Measurements from ENCODE around the gene TPRG1. TPM values are rescaled to one million over a fixed set of nuclear protein-coding genes. Genes with fewer than 3 reads are reported as not detected.
A peak's percentile ranks its signal among the peaks of the same experiment; 100 is the strongest.

TPRG1 gene
- total RNA-seq, 1 donor from 2014 or later, result 0.94 TPM

DNA sequence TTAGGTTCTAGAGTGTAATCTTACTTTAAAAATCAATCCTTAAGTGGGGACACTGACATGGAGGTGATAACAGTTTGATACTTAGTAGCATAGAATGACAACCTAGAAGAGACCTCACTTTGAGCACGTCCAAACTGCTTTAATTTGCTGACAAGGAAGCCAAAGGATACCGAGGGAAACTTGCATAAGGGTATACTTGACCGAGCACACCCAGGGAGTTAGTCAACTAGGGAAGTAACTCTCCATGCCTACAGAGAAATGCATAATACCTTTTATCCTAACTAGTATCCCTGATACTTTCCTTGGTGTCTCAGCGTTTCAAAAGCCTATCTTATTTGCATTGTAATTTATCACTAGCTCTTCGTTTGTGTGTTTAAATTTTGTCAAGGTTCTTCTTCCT is 5.5 kb upstream of the TPRG1 start:
- DNase-seq (ENCODE audit: low read depth), result no peak

DNA sequence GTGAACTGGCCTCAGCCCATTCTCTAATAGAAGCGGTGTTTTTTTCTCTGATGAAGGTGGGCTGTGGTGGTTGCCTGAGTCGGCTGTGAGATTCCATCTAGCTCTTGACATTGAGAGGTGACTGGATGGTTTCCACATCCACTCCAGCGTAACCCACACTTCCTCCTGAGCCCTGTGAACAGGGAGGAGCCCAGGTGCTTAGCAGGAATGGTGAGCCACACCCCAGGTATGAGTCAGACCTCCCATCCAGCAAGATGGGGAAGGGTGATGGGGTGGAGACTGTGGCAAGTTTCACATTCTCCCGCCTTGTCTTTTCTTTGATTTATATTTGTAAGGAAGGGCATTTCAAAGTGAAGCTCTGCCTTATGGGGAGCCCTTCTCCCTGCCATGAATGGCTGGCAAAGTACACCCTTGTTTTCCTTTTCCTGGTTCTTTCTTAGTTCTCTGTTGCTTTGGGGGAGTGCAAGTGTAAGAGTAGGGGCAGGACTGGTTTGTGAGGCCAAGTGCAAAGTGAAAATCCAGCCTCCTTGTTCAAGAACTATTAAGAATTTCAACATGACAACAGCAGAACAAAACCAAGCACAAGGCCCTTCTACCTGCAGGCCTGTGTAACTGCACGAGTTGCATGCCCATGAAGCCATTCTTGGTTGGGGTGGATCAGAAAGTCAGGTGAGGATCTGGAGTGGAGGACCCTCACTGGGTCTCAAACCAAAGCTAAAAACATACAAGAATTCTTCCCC is 4.6 kb upstream of the TPRG1 start:
- DNase-seq (ENCODE audit: low read depth), result peak; percentile 52

DNA sequence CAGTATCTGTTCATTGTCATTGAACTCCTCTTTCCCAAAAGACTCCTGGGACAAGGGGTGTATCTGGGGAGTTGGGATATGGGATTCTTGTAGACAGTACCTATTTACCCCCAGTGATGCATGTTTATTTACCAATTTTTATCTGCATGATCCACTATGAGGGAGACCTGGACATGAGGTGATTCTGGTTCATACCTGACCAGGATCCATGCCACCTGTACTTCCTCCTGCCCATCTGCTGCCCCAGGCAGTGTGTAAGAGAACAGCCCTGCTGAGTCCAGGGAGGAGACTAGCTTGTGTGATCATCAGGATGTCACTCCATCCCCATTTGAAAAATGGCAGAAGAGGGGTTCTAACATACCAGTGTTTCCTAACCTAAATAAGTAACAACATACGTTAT is 3.1 kb upstream of the TPRG1 start:
- no peak for DNase-seq (ENCODE audit: low read depth)

DNA sequence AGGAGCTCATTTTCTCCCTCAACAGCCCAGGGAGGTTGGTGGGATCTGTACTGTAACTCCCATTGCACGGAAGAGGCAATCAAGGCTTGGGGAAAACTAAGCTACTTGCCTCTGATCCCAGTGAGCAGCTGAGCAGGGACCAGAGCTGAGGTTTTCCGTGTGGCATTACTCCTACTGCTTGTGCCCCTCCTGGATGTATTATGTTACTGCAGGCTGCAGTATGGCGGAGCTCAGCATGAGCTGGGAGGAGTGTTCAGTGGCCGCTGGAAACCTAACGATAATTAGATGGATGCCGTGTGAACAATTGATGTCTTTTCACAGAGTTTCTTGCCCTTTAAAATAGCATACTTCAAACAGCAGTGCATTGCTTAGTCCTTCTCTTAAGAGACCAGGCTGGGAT is 2.0 kb upstream of the TPRG1 start:
- DNase-seq (ENCODE audit: low read depth), result no peak

DNA sequence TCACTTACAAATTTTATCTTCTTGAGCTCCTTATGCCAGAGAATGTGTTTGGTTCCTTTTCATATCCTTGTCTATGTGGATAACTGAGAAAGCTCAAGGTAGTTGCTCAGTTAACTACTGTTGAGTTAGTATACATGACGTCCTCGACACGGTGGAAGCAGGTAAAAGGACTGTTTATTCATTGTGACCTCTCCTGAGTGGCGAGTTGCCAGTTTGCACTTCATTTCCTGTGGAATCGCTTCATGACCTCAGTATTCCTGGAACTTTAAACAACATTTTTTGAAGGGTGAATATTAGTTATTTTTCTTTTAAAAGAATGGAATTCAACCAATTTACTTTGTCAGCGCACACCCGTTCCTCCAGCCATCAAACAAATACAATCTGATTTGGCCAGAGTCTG is 1.2 kb upstream of the TPRG1 start:
- DNase-seq (ENCODE audit: low read depth), result no peak

DNA sequence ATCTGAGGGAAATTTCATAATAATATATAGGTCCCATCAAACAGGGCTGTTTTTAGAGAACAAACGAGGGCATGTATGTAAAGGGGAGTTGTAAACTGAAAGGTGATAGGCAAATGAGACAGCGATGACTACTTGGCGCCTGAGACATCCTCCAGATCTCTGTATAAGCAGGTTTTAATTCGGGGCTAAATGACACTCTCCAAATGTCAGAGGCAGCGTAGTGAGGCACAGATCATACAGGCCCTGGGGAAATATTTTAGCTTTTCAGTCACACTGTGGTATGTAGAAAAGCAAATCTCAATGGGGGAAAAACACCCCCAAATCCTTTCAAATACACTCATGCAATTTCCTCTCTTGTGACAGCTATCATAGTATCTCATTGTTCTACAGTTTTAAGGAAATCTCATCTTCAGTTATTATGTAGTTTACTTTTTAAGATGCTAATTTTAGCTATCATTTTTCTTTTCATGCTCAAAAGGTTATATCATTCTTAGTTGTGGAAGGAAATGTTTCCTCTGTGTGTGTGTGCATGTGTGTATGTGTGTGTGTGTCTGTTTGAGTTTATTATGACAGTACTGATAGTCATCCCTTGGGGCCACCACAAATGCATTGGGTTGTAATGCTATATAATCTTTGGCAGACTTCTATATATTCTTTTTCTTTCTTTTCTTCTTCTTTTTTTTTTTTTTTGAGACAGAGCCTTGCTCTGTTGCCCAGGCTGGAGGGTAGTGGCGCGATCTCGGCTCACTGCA is 1.1 kb downstream of the TPRG1 start:
- DNase-seq (ENCODE audit: low read depth), result no peak

DNA sequence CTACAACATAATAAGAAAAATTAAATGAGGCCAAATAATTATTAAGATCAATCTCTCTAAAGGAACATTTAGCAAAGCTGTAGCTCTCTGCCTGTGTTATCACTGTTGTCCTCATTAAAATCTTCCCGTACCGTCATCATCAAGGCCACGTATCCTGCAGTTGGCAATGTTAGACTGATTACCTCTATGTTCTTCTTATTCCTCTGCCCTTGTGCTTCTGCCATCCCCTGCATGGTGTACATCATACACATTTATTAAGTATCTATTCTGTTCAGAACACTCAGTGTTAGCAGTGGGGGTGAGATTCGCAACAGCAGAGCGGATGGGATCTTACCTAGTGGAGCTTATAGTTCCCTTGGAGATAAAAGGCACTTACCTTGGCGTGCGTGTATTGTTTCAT is 12.8 kb downstream of the TPRG1 start:
- no peak for DNase-seq (ENCODE audit: low read depth)

DNA sequence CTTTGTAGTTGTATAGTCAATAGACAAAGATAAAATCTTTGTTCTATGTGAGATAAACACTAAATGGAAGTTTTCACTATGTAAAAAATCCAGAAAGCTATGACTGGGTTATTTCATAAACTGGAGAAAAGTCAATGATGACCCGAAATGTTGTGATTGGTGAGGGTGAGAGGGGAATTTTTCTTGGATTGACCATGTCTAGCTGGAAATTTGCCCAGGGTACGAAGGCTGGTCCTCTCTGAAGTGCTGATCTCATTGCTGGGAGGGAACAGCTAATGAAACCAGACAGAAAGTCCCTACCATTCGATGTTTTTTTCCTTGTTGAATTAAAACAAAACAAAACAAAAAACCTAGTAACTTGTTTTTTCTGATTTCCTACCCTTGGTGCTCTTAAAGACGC is 14.3 kb downstream of the TPRG1 start:
- DNase-seq (ENCODE audit: low read depth), result peak; percentile 41

DNA sequence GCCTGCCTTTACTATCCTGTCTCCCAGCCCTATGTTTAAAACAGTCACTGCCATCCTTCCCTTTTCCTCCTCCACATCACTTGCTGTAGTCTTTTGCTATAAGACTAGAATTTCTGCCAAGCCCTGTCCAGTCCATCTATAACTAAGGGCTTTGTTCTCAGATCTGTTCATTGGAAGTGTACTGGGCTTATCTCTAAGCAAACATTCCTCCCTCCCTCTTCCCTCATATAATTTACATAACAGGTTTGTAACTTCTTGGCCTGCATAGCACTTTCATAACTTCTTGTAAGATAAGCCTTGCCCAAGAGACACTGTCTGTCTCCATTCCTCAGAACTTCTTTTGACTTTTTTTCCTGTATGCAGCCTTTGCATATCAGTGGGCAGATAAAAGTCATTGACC is 16.7 kb downstream of the TPRG1 start:
- DNase-seq (ENCODE audit: low read depth), result peak; percentile 22

DNA sequence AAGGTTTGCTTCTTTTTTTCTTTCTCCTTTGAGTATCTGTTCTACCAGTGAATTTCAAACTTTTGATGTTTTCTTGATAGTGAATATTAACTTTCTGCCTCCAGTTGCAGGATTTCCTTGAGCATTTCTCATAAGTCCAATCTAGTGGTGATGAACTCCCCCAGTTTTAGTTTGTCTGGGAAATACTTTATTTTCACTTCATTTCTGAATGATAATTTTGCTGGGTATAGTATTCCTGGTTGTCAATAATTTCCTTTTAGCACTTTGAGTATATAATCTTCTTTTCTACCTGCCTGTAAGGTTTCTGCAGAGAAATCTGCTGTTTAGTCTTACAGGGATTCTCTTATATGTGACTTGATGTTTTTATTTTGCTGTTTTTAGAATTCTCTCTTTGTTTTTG is 21.0 kb downstream of the TPRG1 start:
- no peak for DNase-seq (ENCODE audit: low read depth)

DNA sequence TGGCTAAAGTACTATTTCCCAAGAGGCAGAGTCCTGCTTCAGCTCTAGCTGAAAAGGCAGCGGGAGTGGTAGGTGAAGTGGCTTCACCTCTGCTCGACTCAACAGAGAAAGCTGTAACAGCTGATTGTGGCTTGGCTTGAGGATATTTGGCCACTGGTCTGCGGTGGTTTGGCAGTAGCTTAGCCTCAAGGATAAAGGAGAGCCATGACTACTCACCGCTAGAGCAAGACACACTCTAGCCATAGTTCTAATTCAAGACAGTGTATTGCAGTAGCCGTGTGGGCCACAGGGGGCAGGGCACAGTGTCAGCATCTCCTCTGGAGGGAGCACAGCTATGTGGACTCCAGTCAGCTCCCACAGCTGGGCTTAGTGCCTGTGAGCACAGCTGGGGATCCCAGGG is 23.5 kb downstream of the TPRG1 start:
- DNase-seq (ENCODE audit: low read depth), result no peak

DNA sequence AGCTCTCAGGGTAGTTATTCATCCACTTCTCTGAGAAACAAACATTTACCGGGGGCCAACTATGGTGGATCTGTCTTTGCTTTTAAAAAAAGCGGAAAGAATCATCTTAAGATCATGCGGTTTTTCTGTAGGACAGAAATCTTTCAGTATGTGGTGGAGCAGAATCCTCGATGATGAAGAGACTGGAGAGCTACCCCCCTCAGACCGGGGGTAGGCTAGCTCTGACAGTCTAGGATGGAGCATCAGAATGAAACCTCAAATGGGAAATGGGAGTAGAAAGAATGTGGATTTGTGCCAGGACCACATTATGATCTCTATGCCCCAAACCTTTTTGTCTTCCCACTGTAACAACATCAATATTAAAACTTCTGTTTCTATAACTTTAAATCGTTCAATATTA is 30.3 kb downstream of the TPRG1 start:
- DNase-seq (ENCODE audit: low read depth), result no peak

DNA sequence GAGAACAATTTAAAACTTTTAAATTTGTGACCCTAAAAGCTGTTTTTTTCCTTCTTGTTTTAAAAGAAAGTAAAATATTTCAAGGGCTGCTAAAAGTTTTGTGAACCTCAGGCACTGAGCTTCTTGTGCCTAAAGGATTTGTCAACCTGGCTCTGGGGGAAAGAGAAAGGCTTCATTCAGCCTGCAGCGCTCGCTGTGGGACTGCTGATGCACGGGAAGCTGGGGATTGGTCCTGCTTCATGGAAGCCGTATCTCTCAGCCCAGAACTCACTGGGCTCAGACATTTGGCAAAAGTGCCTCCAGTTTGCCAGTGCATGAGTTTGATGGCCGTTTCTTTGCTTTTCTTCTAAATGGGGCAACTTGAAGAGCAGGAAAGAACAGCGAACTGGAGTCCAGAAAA is 30.8 kb downstream of the TPRG1 start:
- DNase-seq (ENCODE audit: low read depth), result no peak

DNA sequence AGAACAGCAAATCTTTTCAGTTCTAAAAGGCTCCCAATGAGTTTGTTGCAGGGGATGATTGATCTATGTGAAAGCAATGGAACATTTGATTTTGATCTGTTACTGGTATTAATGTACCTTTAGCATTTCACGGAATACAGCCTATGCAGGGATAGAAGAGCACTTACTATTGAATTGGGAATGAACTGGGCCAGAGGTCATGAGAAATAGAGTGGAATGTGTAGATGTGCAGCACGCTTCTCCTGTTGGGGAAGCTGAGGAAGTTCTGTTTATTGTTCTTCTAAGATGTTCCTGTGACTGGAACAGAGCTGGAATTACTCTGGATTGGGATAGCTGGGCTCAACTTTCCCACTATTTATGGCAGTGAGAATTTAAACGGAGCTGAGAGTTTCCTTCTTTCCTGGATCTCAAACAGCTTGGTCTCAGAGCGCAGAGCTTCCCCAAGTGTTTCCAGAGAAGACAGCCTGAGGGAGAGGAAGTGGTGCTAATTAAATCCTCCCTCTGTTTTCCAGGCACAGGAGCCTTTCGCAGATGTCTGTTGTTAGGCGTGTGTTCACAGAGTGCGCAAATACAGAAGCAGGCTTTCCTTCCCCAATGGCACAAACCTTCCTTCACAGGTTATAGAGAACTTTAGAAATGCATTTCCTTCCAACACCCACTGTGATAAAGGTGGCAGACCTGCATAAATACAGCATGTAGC is 32.5 kb downstream of the TPRG1 start:
- no peak for DNase-seq (ENCODE audit: low read depth)

DNA sequence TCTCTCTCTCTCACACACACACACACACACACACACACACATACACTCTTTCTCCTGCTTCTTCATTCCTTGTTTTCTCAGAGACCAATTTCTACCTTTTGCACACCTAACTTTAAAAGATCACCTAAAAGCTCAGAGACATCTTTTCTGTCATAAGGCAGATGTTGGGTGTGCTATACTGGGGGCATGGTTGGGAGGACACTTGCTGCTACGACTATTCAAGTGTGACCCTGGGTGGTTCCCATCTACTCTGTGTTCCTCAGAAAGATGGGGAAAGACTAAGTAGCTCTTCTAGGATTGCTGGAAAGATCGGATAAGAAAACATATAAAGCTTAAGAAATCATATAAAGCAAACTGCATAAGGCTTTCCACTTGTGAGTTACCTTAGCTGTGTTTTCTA is 33.2 kb downstream of the TPRG1 start:
- DNase-seq (ENCODE audit: low read depth), result no peak

DNA sequence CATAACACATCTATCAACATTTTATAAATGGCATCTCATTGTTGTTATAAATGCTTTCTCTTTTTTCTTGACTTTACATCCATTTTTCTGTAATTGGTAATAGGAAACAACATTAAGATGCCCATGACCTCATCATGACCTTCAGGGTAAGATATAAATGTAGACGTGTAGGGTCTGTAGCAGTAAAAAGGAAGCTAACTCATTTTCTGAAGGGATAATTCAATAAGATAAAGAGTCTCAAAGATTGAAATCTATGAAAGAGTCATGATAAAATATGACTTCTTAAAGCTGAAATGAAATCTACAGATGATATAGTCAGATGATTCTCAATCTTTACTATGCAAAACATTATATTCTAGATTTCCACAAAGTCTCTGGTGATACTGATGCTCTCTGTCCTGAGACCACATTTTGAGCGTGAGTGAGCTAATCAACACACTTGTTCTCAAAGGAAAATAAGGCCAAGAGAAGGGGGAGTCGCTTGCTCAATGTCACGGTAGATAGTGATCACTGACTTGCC is 38.5 kb downstream of the TPRG1 start:
- DNase-seq (ENCODE audit: low read depth), result no peak

DNA sequence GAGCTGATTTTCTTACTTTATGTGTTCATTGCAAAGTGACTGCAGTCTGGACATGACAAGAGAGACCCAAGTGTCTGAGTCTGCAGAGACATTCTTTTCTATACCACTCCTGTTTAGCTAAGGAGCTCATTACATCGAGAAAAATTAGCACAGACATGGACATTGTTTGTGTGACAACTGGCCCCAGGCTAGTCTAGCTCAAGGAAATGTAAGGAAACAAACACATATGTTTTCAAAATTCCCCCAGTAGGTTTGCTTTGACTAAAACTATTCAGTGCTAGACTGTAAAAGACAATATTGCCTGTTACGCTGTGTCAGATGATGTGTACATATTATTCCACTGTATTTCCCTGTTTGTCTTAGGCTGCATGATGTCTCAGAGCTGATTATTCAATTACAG is 40.9 kb downstream of the TPRG1 start:
- no peak for DNase-seq (ENCODE audit: low read depth)

DNA sequence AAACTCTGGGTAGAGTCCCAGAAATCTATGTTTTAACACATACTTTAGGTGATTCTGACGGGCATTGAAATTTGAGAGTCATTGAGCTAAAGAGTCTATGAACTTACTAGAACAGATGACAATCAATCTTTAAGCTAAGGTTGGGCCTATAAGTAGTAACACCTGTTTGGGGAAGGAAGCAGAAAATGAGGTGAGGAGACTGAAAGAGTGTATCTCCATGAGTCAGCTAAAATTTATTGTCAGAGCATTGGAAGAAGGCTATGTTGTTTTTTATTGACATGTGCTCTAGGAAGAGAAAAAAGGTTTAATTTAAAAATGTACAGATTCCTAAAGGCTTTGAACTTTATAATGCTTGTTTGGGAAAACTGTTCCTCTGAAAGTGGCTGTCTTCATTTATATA is 42.9 kb downstream of the TPRG1 start:
- no peak for DNase-seq (ENCODE audit: low read depth)

DNA sequence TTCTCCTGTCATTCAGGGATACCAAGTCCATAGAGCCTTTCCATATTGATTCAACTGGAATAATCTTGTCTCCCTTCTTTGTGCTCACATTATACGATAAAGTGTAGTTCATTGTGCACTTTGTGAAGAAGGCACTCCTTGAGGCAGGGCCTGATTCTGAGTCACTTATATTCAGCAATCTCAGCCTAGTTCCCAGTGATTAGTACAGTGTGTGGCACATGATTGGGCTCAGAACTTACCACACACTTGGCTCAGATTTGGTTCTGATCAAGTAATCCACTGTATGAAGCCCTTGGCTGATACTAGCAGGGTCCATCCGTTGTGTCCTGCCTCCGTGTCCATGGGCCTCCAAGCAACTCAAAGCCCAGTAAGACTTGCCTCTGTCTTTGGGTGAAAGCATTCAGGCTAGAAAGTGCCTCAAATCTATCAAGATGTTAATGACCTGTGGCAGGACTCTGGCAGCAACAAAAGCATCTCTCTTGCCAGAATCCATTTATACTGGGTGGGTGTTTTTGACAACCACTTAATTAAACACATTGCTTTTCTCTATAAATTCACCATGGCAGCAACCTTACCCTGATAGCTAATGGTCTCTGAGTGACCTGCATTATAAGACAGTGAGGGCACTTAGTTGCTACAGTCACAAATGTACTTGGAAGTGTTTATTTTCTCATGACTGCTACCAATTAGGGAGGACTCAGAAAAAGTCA is 51.3 kb downstream of the TPRG1 start:
- DNase-seq (ENCODE audit: low read depth), result no peak

DNA sequence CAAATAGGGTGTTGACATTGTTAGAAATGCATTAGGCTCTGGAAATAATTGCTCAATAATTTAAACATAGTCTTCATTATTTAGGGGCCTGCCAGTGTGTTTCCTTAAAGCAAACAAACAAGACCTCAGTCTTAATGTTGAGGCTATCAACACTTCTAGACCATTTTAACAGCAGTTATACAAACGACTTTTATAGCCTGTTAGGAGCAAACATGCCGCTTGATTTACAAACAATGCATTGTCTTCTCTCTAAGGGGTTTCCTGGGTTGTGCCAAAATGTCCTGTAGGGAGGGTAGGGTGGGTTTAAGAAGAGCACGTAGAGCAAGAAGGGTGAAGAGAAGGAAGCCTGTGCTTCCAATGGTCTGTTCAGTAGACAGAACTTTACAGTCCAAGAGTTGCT is 53.7 kb downstream of the TPRG1 start:
- DNase-seq (ENCODE audit: low read depth), result no peak

DNA sequence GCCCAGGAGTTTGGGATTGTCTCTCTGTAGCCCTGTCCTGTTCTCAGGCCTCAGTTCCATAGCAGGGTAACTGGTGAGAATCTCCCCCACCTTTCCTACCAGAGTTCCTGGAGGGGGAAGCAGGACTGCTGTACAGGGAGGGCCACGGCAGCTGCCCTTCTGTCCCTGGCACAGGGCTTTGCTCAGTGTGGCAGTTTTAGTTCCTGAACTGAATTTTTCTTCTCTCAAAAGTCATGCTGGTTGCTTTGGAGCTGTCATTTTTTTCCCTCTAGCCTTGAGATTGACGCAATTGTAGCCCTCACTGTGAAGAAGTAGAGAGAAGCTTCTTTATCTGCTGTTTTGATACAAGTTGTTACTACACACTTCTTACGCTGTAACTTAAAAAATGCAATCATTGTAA is 55.5 kb downstream of the TPRG1 start:
- DNase-seq (ENCODE audit: low read depth), result no peak

DNA sequence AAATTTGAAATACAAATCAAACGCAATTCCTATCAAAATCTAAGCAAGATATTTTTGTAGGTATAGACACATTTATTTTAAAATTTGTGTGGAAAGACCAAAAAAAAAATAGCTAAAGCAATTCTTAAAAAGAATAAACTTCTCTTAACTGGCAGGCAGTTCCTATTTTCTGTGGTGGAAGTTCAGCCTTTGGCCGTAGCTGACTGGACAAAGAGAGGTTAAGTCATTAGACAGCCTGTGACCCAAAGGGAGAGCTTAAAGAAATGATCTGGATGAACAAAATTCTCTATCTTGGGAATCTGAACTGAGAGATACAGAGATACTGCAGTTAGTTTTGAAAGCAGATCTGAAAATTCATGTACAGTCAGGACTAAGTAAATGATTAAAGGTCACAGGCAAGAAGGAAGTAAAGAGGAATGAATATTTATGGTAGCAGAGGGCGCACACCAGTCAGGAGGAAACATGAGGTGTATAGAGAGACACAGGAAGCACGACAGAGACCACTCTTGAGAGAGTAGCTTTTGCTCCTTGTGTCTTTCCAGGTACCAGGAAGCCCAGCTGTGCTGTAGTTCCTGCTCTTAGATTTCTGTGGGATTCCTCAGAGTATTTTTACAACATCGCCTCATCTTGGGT is 57.5 kb downstream of the TPRG1 start:
- DNase-seq (ENCODE audit: low read depth), result no peak
